Left ventricle myocardium superior (tissue), 1 donor: Measurements from ENCODE around the gene MEGF11. TPM values are rescaled to one million over a fixed set of nuclear protein-coding genes. Genes with fewer than 3 reads are reported as not detected.

Experiments used
- ATAC-seq: fragments of 200-7000 bp; cut with Tn5 transposase; one replicate; pipeline ENCODE4 v1.9.1; 2020; ENCODE audit warnings: mild to moderate bottlenecking, moderate library complexity
- DNase-seq: peaks from one replicate; pipeline ENCODE4 v3.0.0-alpha.2; 2020
- intact Hi-C: fragments of 100-400 bp; cut with micrococcal nuclease; formaldehyde crosslinking; loops from one replicate; pipeline ENCODE4 v1.11.0; 2022
- total RNA-seq: library from RNA; stranded (reverse); fragmentation: NEBNext Ultra II Directional; extraction: Animal tissue kit (Norgen Biotek cat#: 25700); gene quantifications from one replicate; pipeline ENCODE4 v1.2.1, GENCODE V29; 2021
- donor health status: DM: no; HTN: yes; CAD: no; lungs with severe emphysema.

MEGF11 gene
- total RNA-seq, 1 donor from 2014 or later = not detected

- intact Hi-C loops = no loop called here
- DNase-seq = no peak
- no peak for ATAC-seq
These were observed 222.9 kb downstream of the MEGF11 start for GRCh38 chr15:66030650-66031049.

GRCh38 chr15:66029650-66030049, 223.9 kb downstream of the MEGF11 start:
- DNase-seq (no peak), ATAC-seq (no peak)
- intact Hi-C loops = no loop called here

GRCh38 chr15:66027268-66027805, 226.2 kb downstream of the MEGF11 start:
- intact Hi-C loops = no loop called here
- ATAC-seq = no peak
- DNase-seq = no peak

GRCh38 chr15:66025972-66026371, 227.6 kb downstream of the MEGF11 start:
- ATAC-seq (no peak), DNase-seq (no peak)
- intact Hi-C loops = no loop called here

- no peak for DNase-seq
- intact Hi-C loops = no loop called here
- no peak for ATAC-seq
These were observed 228.5 kb downstream of the MEGF11 start for GRCh38 chr15:66025015-66025452.

- ATAC-seq (no peak), DNase-seq (no peak)
- intact Hi-C loops = no loop called here
These were observed 229.4 kb downstream of the MEGF11 start for GRCh38 chr15:66024116-66024515.

- DNase-seq (no peak), ATAC-seq (no peak)
- intact Hi-C loops = no loop called here
These were observed 230.1 kb downstream of the MEGF11 start for GRCh38 chr15:66023311-66023972.

GRCh38 chr15:66022163-66022525, 231.4 kb downstream of the MEGF11 start:
- intact Hi-C loops = no loop called here
- ATAC-seq (no peak), DNase-seq (no peak)

GRCh38 chr15:66021496-66022162, 231.9 kb downstream of the MEGF11 start:
- intact Hi-C loops = no loop called here
- DNase-seq (no peak), ATAC-seq (no peak)

- ATAC-seq = no peak
- DNase-seq = no peak
- intact Hi-C loops = no loop called here
These were observed 233.6 kb downstream of the MEGF11 start for GRCh38 chr15:66019826-66020398.

GRCh38 chr15:66019368-66019767, 234.2 kb downstream of the MEGF11 start:
- DNase-seq (no peak), ATAC-seq (no peak)
- intact Hi-C loops = no loop called here

- intact Hi-C loops = no loop called here
- DNase-seq (no peak), ATAC-seq (no peak)
These were observed 235.1 kb downstream of the MEGF11 start for GRCh38 chr15:66018488-66018797.

- no peak for ATAC-seq
These were observed 235.6 kb downstream of the MEGF11 start for GRCh38 chr15:66017792-66018487.

GRCh38 chr15:66017000-66017399, 236.6 kb downstream of the MEGF11 start:
- ATAC-seq = no peak
- intact Hi-C loops = no loop called here
- DNase-seq = no peak

More at GRCh38 chr15:66017792-66018487, 235.6 kb downstream of the MEGF11 start:
- intact Hi-C loops = no loop called here
- DNase-seq = no peak

GRCh38 chr15:66016199-66016598, 237.4 kb downstream of the MEGF11 start:
- no peak for DNase-seq
- intact Hi-C loops = no loop called here
- no peak for ATAC-seq

- intact Hi-C loops = no loop called here
- DNase-seq = no peak
- no peak for ATAC-seq
These were observed 238.8 kb downstream of the MEGF11 start for GRCh38 chr15:66014635-66015182.

GRCh38 chr15:66014022-66014421, 239.5 kb downstream of the MEGF11 start:
- no peak for DNase-seq
- intact Hi-C loops = no loop called here
- no peak for ATAC-seq

- intact Hi-C loops = no loop called here
These were observed 244.5 kb downstream of the MEGF11 start for GRCh38 chr15:66008940-66009562.

GRCh38 chr15:66007663-66008262, 245.8 kb downstream of the MEGF11 start:
- no peak for ATAC-seq
- no peak for DNase-seq
- intact Hi-C loops = no loop called here

More at GRCh38 chr15:66008940-66009562, 244.5 kb downstream of the MEGF11 start:
- DNase-seq (no peak), ATAC-seq (no peak)
